SK-N-SH (cell line): ENCODE data around the gene PCNT. TPM values are rescaled to one million over a fixed set of nuclear protein-coding genes. Genes with fewer than 3 reads are reported as not detected.

Experiments
- CTCF ChIA-PET: fragments of 300-600, 350-600 bp; formaldehyde crosslinking; extraction: SDS; loops from one replicate; lab custom pipeline; 2021; lab: Yijun Ruan, JAX
- POLR2A ChIA-PET: fragments of 350-600 bp; sonication (Branson Sonifier 250); formaldehyde crosslinking; extraction: SDS; loops from one replicate; lab custom pipeline; 2020; ENCODE audit warnings: antibody characterized with exemption, inconsistent platforms; lab: Yijun Ruan, JAX
- DNase-seq: peaks from one replicate; pipeline ENCODE4 v3.0.0; 2012
- H2AFZ ChIP-seq: fragments of 200-600 bp; sonication (generic); 2 replicates; pipeline ENCODE4 v1.8.1; 2016; ENCODE audit warnings: antibody characterized with exemption, mild to moderate bottlenecking, low read depth
- H3F3A ChIP-seq: fragments of 200-600 bp; sonication (generic); replicated peaks from 2 replicates; pipeline ENCODE3; 2016; ENCODE audit warnings: antibody characterized with exemption, mild to moderate bottlenecking; ENCODE audit not compliant: insufficient read depth
- H3K27ac ChIP-seq, 2 experiments: fragments of 200-500 bp in 1 of 2; fragments of 200-600 bp in 1 of 2; sonication (Bioruptor generic) in 1 of 2; sonication (generic), shearing (Covaris generic) in 1 of 2; 2 replicates each; pipeline versions ENCODE4 v1.5.1 to v1.6.1; 2014 to 2016; ENCODE audit warnings: low read depth in 2 of 2, inconsistent platforms in 1 of 2, low read length in 1 of 2, mild to moderate bottlenecking in 1 of 2, mixed read lengths in 1 of 2
- H3K27me3 ChIP-seq: fragments of 200-600 bp; sonication (generic), shearing (Covaris generic); 2 replicates; pipeline ENCODE4 v1.6.1; 2016; ENCODE audit warnings: mixed run types; ENCODE audit not compliant: insufficient read depth
- H3K36me3 ChIP-seq, 2 experiments: fragments of 200-500 bp in 1 of 2; fragments of 200-600 bp in 1 of 2; sonication (Bioruptor generic) in 1 of 2; sonication (generic) in 1 of 2; replicated peaks in 1 of 2; 2 replicates each; pipeline versions ENCODE3 to v1.5.1; 2014 to 2016; ENCODE audit warnings: low read length in 1 of 2, mild to moderate bottlenecking in 1 of 2; ENCODE audit not compliant: insufficient read depth in 2 of 2, control insufficient read depth in 1 of 2
- H3K4me1 ChIP-seq, 2 experiments: fragments of 200-500 bp in 1 of 2; fragments of 200-600 bp in 1 of 2; sonication (Bioruptor generic) in 1 of 2; sonication (generic), shearing (Covaris generic) in 1 of 2; 2 replicates each; pipeline versions ENCODE4 v1.5.1 to v1.6.1; 2014 to 2016; ENCODE audit warnings: low read depth in 1 of 2, low read length in 1 of 2, mixed run types in 1 of 2; ENCODE audit not compliant: insufficient read depth in 2 of 2, control insufficient read depth in 1 of 2
- H3K4me2 ChIP-seq: fragments of 200-600 bp; sonication (generic), shearing (Covaris generic); 2 replicates; pipeline ENCODE4 v1.6.1; 2017; ENCODE audit warnings: mixed run types
- H3K4me3 ChIP-seq, 2 experiments: fragments of 200-500 bp in 1 of 2; fragments of 200-600 bp in 1 of 2; sonication (Bioruptor generic) in 1 of 2; sonication (generic), shearing (Covaris generic) in 1 of 2; 2 replicates each; pipeline versions ENCODE4 v1.5.1 to v1.8.1; 2014 to 2016; ENCODE audit warnings: low read depth in 2 of 2, inconsistent platforms in 1 of 2, low read length in 1 of 2, mild to moderate bottlenecking in 1 of 2, mixed read lengths in 1 of 2, moderate library complexity in 1 of 2
- H3K79me2 ChIP-seq: fragments of 200-600 bp; sonication (generic); 2 replicates; pipeline ENCODE4 v1.8.1; 2017; ENCODE audit warnings: mild to moderate bottlenecking; ENCODE audit not compliant: insufficient read depth
- H3K9ac ChIP-seq: fragments of 200-600 bp; sonication (generic); 2 replicates; pipeline ENCODE4 v1.6.1; 2017; ENCODE audit warnings: mixed run types
- H3K9me2 ChIP-seq: fragments of 200-600 bp; sonication (generic); 2 replicates; pipeline ENCODE4 v1.6.1; 2017; ENCODE audit warnings: mixed run types
- H3K9me3 ChIP-seq: fragments of 200-600 bp; sonication (generic); 2 replicates; pipeline ENCODE4 v1.6.1; 2017; ENCODE audit warnings: mixed run types, mild to moderate bottlenecking, moderate library complexity
- H4K20me1 ChIP-seq: fragments of 200-600 bp; sonication (generic); 2 replicates; pipeline ENCODE4 v1.6.1; 2017; ENCODE audit warnings: mild to moderate bottlenecking, mixed run types; ENCODE audit not compliant: insufficient read depth
- EP300 ChIP-seq, 2 experiments: IDR thresholded peaks; 2 replicates each; pipeline versions ENCODE4 v1.4.0 to v1.6.1; 2012; ENCODE audit warnings: borderline replicate concordance in 1 of 2, low read depth in 1 of 2, low read length in 1 of 2
- GABPA ChIP-seq: IDR thresholded peaks from 2 replicates; pipeline ENCODE4 v1.4.0; 2012; ENCODE audit warnings: low read depth, mild to moderate bottlenecking
- GATA2 ChIP-seq: sonication (generic); formaldehyde crosslinking; IDR thresholded peaks from 2 replicates; pipeline ENCODE4 v1.5.0; 2020; ENCODE audit warnings: mild to moderate bottlenecking, missing genetic modification reagents
- IRF3 ChIP-seq: fragments of 150-350 bp; IDR thresholded peaks from 2 replicates; pipeline ENCODE4 v1.6.1; 2016; ENCODE audit warnings: mild to moderate bottlenecking, low read depth, low read length
- MAX ChIP-seq: IDR thresholded peaks from 2 replicates; pipeline ENCODE4 v1.4.0; 2012; ENCODE audit warnings: low read depth
- MXI1 ChIP-seq: IDR thresholded peaks from 2 replicates; pipeline ENCODE4 v1.6.1; 2012; ENCODE audit warnings: mild to moderate bottlenecking, low read depth, low read length, improper control_type of control experiment
- NRF1 ChIP-seq: IDR thresholded peaks from 2 replicates; pipeline ENCODE4 v1.6.1; 2012; ENCODE audit warnings: low read depth, mild to moderate bottlenecking, low read length
- RCOR1 ChIP-seq: fragments of 150-350 bp; IDR thresholded peaks from 2 replicates; pipeline ENCODE4 v1.6.1; 2017; ENCODE audit warnings: antibody characterized with exemption, low read length
- REST ChIP-seq: IDR thresholded peaks from 2 replicates; pipeline ENCODE4 v1.6.1; 2012; ENCODE audit warnings: mild to moderate bottlenecking, low read depth, low read length, moderate library complexity
- RXRA ChIP-seq: IDR thresholded peaks from 2 replicates; pipeline ENCODE4 v1.4.0; 2012; ENCODE audit warnings: low read depth, mild to moderate bottlenecking, borderline replicate concordance
- TAF1 ChIP-seq: IDR thresholded peaks from 2 replicates; pipeline ENCODE4 v1.6.1; 2012; ENCODE audit warnings: low read depth, mild to moderate bottlenecking, low read length, moderate library complexity, borderline replicate concordance
- USF2 ChIP-seq: fragments of 150-350 bp; IDR thresholded peaks from 2 replicates; pipeline ENCODE4 v1.6.1; 2017; ENCODE audit warnings: antibody characterized with exemption, low read length, low read depth, borderline replicate concordance
- ZBTB33 ChIP-seq: IDR thresholded peaks from 2 replicates; pipeline ENCODE4 v1.4.0; 2012; ENCODE audit warnings: low read depth, borderline replicate concordance
- WGBS: methylation state at CpG from one replicate; pipeline ENCODE4 v1.1.6; 2017; ENCODE audit warnings: low lambda C conversion rate; 5-methylcytosine and 5-hydroxymethylcytosine counted together
- polyA plus RNA-seq, 3 experiments: library from polyadenylated mRNA; depleted of rRNA; stranded (reverse); fragments of >200 nt; gene quantifications; 2 replicates each; pipeline ENCODE4 v1.2.3, GENCODE V29; 2012

The PCNT gene
- polyA plus RNA-seq, 1 of the 3 experiments (the other 2 are of a cell fraction) = 15.7 TPM

- POLR2A ChIA-PET = no interaction called here
- Histone ChIP-seq H3F3A (no peaks in the 10 kb centered on the region), H3K4me2 (no peak overlapping the region), H3K9me3 (no peaks in the 10 kb centered on the region), H2AFZ (no peak overlapping the region), H3K27me3 (no peaks in the 10 kb centered on the region), H3K36me3 (peaks cover 0 to 14% of the 10 kb centered on the region in 2 experiments), H3K9ac (no peak overlapping the region), H3K79me2 (peaks cover 95% of the 10 kb centered on the region), H3K9me2 (no peaks in the 10 kb centered on the region), H3K4me1 (peaks cover 0 to 4% of the 10 kb centered on the region in 2 experiments; a peak in 2 of 4 replicates), H3K27ac (no peak overlapping the region), H4K20me1 (0 out of 2 replicates have a peak, but pooled peaks cover 5% of the 10 kb centered on the region), H3K4me3 (no peak overlapping the region)
- CTCF ChIA-PET = interaction anchor here (0.6 to 0.9 kb wide), 2 partner anchors 10 to 40 kb away, joined by 3 read pairs; no protein-coding TSS in a partner anchor
- TF ChIP-seq RCOR1 (no peak), USF2 (no peak), GABPA (no peak)
- no peak for DNase-seq
- 95% methylated on average over 1 of the region's 1 CpG for WGBS
These were observed 151.3 kb downstream of the PCNT start for GRCh38 chr21:46475296-46475695.

GRCh38 chr21:46477765-46478164 is 153.8 kb downstream of the PCNT start:
- H3K4me3 ChIP-seq = no peak overlapping the region
- TF ChIP-seq GATA2 (CRISPR knock-in tag) (no peak), MAX (no peak)
- TF ChIP-seq, all 33 proteins: peak for 0
- no peak overlapping the region for H3K4me2 ChIP-seq
- H3K9me2 ChIP-seq = no peaks in the 10 kb centered on the region
- DNase-seq = no peak
- WGBS = 93% methylated on average over 7 of the region's 7 CpGs
- H3K27me3 ChIP-seq = no peaks in the 10 kb centered on the region
- no peak overlapping the region for H3K27ac ChIP-seq
- H3K79me2 ChIP-seq = peaks cover 95% of the 10 kb centered on the region
- ChIA-PET CTCF (no interaction called here), POLR2A (no interaction called here)
- H4K20me1 ChIP-seq = 0 out of 2 replicates have a peak, but pooled peaks cover 5% of the 10 kb centered on the region
- H3K9ac ChIP-seq = no peak overlapping the region
- H2AFZ ChIP-seq = no peak overlapping the region
- peaks cover 0 to 4% of the 10 kb centered on the region in 2 experiments; a peak in 2 of 4 replicates for H3K4me1 ChIP-seq
- H3K9me3 ChIP-seq = no peaks in the 10 kb centered on the region
- H3K36me3 ChIP-seq = peaks cover 0 to 20% of the 10 kb centered on the region in 2 experiments
- no peaks in the 10 kb centered on the region for H3F3A ChIP-seq

- H3K4me2 ChIP-seq = no peak overlapping the region
- peaks cover 92% of the 10 kb centered on the region for H3K79me2 ChIP-seq
- H3K9me3 ChIP-seq = no peaks in the 10 kb centered on the region
- H3K36me3 ChIP-seq = peaks cover 0 to 20% of the 10 kb centered on the region in 2 experiments
- no peak overlapping the region for H3K4me3 ChIP-seq
- peaks cover 0 to 4% of the 10 kb centered on the region in 2 experiments; a peak in 2 of 4 replicates for H3K4me1 ChIP-seq
- H3K27ac ChIP-seq = no peak overlapping the region
- 0 out of 2 replicates have a peak, but pooled peaks cover 5% of the 10 kb centered on the region for H4K20me1 ChIP-seq
- H3F3A ChIP-seq = no peaks in the 10 kb centered on the region
- DNase-seq = no peak
- no peaks in the 10 kb centered on the region for H3K27me3 ChIP-seq
- H3K9me2 ChIP-seq = no peaks in the 10 kb centered on the region
- POLR2A ChIA-PET = no interaction called here
- 91% methylated on average over 2 of the region's 2 CpGs for WGBS
- H2AFZ ChIP-seq = no peak overlapping the region
- CTCF ChIA-PET = no interaction called here
- no peak overlapping the region for H3K9ac ChIP-seq
- TF ChIP-seq GABPA = no peak
- no peak for TF ChIP-seq ZBTB33
- TF ChIP-seq EP300 (IDR thresholded peaks at IDR 0.05; ENCODE audit: borderline replicate concordance in 1 of 2, low read depth in 1 of 2, low read length in 1 of 2) = no peak
- no peak for TF ChIP-seq TAF1
- no peak for TF ChIP-seq REST
- TF ChIP-seq RXRA = no peak
- TF ChIP-seq NRF1 = no peak
- no peak for TF ChIP-seq MXI1
- TF ChIP-seq IRF3 = no peak
These were observed 155.0 kb downstream of the PCNT start for GRCh38 chr21:46478910-46479309.
